Right kidney (tissue), 1 donor: ENCODE data around the gene TTC31.

ENCODE experiments used
- DNase-seq: peaks from one replicate; pipeline ENCODE4 v3.0.0-alpha.2; 2016

TTC31 gene

GRCh38 chr2:74525717-74526648 lies 43.1 kb downstream of the TTC31 start, which contains the start of gene DQX1:
Gene DQX1, minus strand, starts transcription at chr2:74526231. Its CDS starts 502 bp downstream, at chr2:74525729.
- DNase-seq: no peak

GRCh38 chr2:74526649-74527230 lies 43.9 kb downstream of the TTC31 start:
- no peak for DNase-seq

GRCh38 chr2:74527741-74528140 lies 44.9 kb downstream of the TTC31 start:
- no peak for DNase-seq

- DNase-seq: no peak
Measured at GRCh38 chr2:74528600-74529356, 45.9 kb downstream of the TTC31 start.

GRCh38 chr2:74529357-74530238 lies 46.7 kb downstream of the TTC31 start, which contains the start of the genes AUP1 and HTRA2:
Gene AUP1, minus strand, starts transcription at chr2:74529706. Its CDS starts 77 bp downstream, at chr2:74529629.
Gene HTRA2, plus strand, starts transcription at chr2:74529933. Its CDS starts 74 bp downstream, at chr2:74530007.
- peak; percentile 95 for DNase-seq

- DNase-seq: peak; percentile 64
Measured at GRCh38 chr2:74530239-74531187, 47.6 kb downstream of the TTC31 start.

GRCh38 chr2:74531666-74532065 lies 48.8 kb downstream of the TTC31 start:
- DNase-seq: no peak

GRCh38 chr2:74532222-74532621 lies 49.3 kb downstream of the TTC31 start:
- DNase-seq: no peak

GRCh38 chr2:74533464-74533863 lies 50.6 kb downstream of the TTC31 start:
- no peak for DNase-seq

- DNase-seq: no peak
Measured at GRCh38 chr2:74534411-74534810, 51.5 kb downstream of the TTC31 start.

- DNase-seq: no peak
Measured at GRCh38 chr2:74535440-74535965, 52.6 kb downstream of the TTC31 start.

GRCh38 chr2:74536166-74536950 lies 53.5 kb downstream of the TTC31 start:
- DNase-seq: no peak

GRCh38 chr2:74537140-74537539 lies 54.3 kb downstream of the TTC31 start:
- no peak for DNase-seq

- no peak for DNase-seq
Measured at GRCh38 chr2:74538881-74539339, 56.0 kb downstream of the TTC31 start.

- DNase-seq: no peak
Measured at GRCh38 chr2:74540291-74540690, 57.4 kb downstream of the TTC31 start.

- DNase-seq: no peak
Measured at GRCh38 chr2:74542978-74543377, 60.1 kb downstream of the TTC31 start.
